Large intestine (tissue), 3 donors: ENCODE results near the gene CEP152. TPM values are rescaled to one million over a fixed set of nuclear protein-coding genes. Genes with fewer than 3 reads are reported as not detected.
A peak's percentile ranks its signal among the peaks of the same experiment; 100 is the strongest.

Source experiments
- DNase-seq, 2 donors: peaks; one replicate each; pipeline versions ENCODE4 v3.0.0 to v3.0.0-alpha.2; 2013
- H3K27ac ChIP-seq: one replicate; pipeline ENCODE4 v1.5.1; 2013; ENCODE audit warnings: low read length
- H3K27me3 ChIP-seq: 2 replicates; pipeline ENCODE4 v1.6.1; 2013; ENCODE audit warnings: low read length; ENCODE audit not compliant: control insufficient read depth, insufficient read depth
- H3K36me3 ChIP-seq: 2 replicates; pipeline ENCODE4 v1.6.1; 2013; ENCODE audit warnings: low read length; ENCODE audit not compliant: control insufficient read depth, insufficient read depth
- H3K4me1 ChIP-seq: one replicate; pipeline ENCODE4 v1.6.1; 2013; ENCODE audit warnings: low read length; ENCODE audit not compliant: control insufficient read depth, insufficient read depth
- H3K4me3 ChIP-seq: one replicate; pipeline ENCODE4 v1.5.1; 2013; ENCODE audit warnings: low read length
- H3K9me3 ChIP-seq: one replicate; pipeline ENCODE4 v1.6.1; 2013; ENCODE audit warnings: mild to moderate bottlenecking, low read depth, low read length, moderate library complexity; ENCODE audit not compliant: control insufficient read depth
- WGBS: methylation state at CpG from one replicate; pipeline ENCODE4 v1.1.5; 2013; ENCODE audit warnings: low lambda C conversion rate; ENCODE audit not compliant: insufficient coverage; 5-methylcytosine and 5-hydroxymethylcytosine counted together
- polyA plus RNA-seq: library from polyadenylated mRNA; unstranded; fragments of 120-200 nt; gene quantifications from one replicate; pipeline ENCODE4 v1.2.1, GENCODE V29; 2013

Gene CEP152
- polyA plus RNA-seq, 1 donor = 6.4 TPM

GRCh38 chr15:48710952-48711495, 99.8 kb downstream of the CEP152 start:
- Histone ChIP-seq H3K9me3 (peaks cover 4% of the 10 kb centered on the region), H3K4me1 (no peaks in the 10 kb centered on the region), H3K36me3 (no peaks in the 10 kb centered on the region), H3K27ac (no peak overlapping the region), H3K27me3 (no peaks in the 10 kb centered on the region), H3K4me3 (no peak overlapping the region)
- no CpG with 5 or more reads among the region's 4 CpGs for WGBS
- DNase-seq = peak; percentile 25 to 47

DNA sequence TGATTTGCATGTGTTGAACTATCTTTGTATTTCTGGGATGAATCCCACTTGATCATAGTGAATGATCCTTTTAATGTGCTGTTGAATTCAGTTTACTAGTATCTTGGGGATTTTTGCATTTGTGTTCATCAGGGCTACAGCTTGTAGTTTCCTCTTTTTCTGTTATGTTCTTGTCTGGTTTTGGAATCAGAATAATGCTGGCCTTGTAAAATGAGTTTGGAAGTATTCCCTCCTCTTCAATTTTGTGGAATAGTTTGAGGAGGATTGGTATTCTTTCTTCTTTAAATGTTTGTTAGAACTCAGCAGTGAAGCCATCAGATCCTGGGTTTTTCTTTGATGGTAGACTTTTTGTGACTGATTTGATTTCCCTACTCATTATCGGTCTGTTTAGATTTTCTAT, 102.2 kb downstream of the CEP152 start:
- Histone ChIP-seq H3K4me1 (no peaks in the 10 kb centered on the region), H3K36me3 (no peaks in the 10 kb centered on the region), H3K9me3 (no peaks in the 10 kb centered on the region), H3K4me3 (no peak overlapping the region), H3K27ac (no peak overlapping the region), H3K27me3 (no peaks in the 10 kb centered on the region)
- DNase-seq = no peak
- 88% methylated on average over 1 of the region's 1 CpG for WGBS

DNA sequence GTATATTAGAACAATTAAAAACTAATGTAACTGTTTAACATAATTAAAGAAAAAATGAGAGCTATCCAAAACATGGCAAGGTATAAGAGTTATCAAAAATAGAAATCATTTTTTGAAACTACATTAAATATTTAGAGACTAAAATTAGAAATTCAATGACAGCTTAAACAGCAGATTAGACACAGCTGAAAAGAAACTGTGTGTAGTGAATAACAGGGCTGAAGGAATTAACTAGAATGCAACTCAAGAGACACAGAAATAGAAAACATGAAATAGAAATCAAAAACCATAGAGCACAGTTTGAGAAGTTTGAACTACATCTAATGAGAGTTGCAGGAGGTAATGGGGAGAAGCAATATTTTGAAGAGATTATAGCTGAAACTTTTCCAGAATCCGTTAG, 105.5 kb downstream of the CEP152 start:
- WGBS = 100% methylated on average over 1 of the region's 1 CpG

GRCh38 chr15:48703544-48703943, 107.3 kb downstream of the CEP152 start:
- H3K9me3 ChIP-seq = no peaks in the 10 kb centered on the region
- H3K4me1 ChIP-seq = no peaks in the 10 kb centered on the region
- WGBS = 100% methylated on average over 1 of the region's 1 CpG
- H3K27ac ChIP-seq = no peak overlapping the region
- no peaks in the 10 kb centered on the region for H3K36me3 ChIP-seq
- no peak for DNase-seq
- H3K4me3 ChIP-seq = no peak overlapping the region
- no peaks in the 10 kb centered on the region for H3K27me3 ChIP-seq

More for the DNA sequence above, 105.5 kb downstream of the CEP152 start:
- H3K36me3 ChIP-seq = no peaks in the 10 kb centered on the region
- no peaks in the 10 kb centered on the region for H3K27me3 ChIP-seq
- DNase-seq = no peak
- no peak overlapping the region for H3K4me3 ChIP-seq
- H3K9me3 ChIP-seq = no peaks in the 10 kb centered on the region
- H3K27ac ChIP-seq = no peak overlapping the region
- H3K4me1 ChIP-seq = no peaks in the 10 kb centered on the region

DNA sequence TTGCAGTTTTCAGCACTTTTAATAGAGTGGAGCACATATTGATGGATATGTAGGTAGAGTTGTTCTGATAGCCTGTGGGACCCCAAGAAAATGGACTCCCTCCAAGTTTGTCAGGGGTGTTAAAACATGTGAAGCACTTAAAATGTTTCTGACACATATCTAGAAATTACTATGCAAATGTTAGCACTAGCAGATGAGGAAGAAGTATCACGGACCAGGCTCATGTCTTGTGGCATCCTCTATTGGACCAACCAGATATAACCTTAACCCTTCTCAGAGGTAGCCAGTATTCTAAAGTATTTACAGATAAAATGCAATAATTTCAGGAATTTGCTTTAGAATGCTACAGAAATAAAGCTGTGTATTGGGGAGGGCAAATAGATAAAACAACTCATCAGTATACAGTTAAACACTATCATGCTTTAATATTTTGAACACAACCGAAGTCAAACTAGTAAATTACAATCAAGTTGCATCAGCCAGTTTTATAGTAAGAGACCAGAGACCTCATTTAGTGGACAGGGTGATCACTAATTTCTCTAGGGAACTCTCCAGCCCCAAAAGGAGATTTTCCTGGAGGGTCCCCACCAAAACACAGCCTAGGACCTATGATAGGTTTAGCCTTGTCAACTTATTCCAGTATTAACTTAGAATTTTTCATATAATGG, 108.2 kb downstream of the CEP152 start:
- Histone ChIP-seq H3K27me3 (no peaks in the 10 kb centered on the region), H3K27ac (no peak overlapping the region), H3K36me3 (no peaks in the 10 kb centered on the region), H3K4me1 (no peaks in the 10 kb centered on the region), H3K9me3 (no peaks in the 10 kb centered on the region), H3K4me3 (no peak overlapping the region)
- no peak for DNase-seq
- 100% methylated on average over 1 of the region's 2 CpGs for WGBS

DNA sequence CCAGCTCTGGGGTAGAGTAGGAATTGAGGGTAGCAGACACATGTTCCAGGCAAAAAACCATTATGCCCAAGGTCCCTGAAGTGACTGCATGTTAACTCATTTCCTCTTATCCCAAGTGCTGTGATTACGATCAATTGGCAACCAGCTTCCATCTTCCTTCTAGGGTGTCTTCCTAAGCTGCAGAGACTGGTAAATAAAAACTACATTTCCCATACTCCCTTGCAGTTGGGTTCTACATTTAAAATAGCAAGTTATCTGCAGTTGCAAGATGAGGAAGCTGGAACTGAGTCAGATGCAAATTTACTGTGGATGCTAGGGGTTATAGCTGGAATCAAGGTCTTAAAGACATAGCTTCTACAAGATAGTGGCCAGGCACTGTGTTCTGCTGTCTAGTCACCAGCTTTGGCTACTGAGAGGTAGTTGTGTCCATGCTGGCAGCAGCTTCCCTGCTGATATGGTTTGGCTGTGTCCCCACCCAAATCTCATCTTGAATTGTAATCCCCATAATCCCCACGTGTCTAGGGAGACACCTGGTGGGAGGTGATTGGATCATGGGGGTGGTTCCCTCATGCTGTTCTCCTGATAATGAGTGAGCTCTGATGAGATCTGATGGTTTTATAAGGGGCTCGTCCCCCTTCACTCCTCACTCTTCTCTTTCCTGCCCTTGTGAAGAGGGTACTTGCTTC, 114.1 kb downstream of the CEP152 start:
- no peaks in the 10 kb centered on the region for H3K36me3 ChIP-seq
- WGBS = no CpG with 5 or more reads among the region's 3 CpGs
- H3K4me1 ChIP-seq = no peaks in the 10 kb centered on the region
- no peak overlapping the region for H3K27ac ChIP-seq
- no peaks in the 10 kb centered on the region for H3K9me3 ChIP-seq
- H3K27me3 ChIP-seq = no peaks in the 10 kb centered on the region
- H3K4me3 ChIP-seq = no peak overlapping the region
- no peak for DNase-seq

GRCh38 chr15:48695827-48696573, 114.9 kb downstream of the CEP152 start:
- Histone ChIP-seq H3K27ac (no peak overlapping the region), H3K27me3 (no peaks in the 10 kb centered on the region), H3K36me3 (no peaks in the 10 kb centered on the region), H3K4me3 (no peak overlapping the region), H3K4me1 (no peaks in the 10 kb centered on the region), H3K9me3 (no peaks in the 10 kb centered on the region)
- DNase-seq = no peak
- WGBS = 95% methylated on average over 2 of the region's 6 CpGs

- Histone ChIP-seq H3K4me3 (no peak overlapping the region), H3K27me3 (no peaks in the 10 kb centered on the region)
- DNase-seq = no peak
These were observed 115.6 kb downstream of the CEP152 start for GRCh38 chr15:48695088-48695826.

DNA sequence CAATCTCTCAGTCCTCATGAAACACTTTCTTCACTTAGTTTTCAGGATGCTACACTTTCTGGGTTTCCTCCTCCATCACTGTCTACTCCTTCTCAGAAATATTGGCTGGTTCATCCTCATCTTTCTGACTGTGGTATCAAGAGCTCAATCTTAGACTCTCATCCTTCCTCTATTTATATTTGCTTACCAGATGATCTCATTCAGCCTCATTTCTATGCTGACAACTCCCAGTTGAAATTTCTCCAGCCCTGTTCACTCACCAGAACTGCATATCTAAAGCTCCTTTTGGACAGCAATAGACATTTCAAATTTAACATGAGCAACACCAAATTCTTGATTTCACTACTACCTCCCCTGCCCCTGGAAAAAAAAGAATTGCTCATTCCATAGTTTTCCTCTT, 117.4 kb downstream of the CEP152 start:
- no peak overlapping the region for H3K4me3 ChIP-seq

More at GRCh38 chr15:48695088-48695826, 115.6 kb downstream of the CEP152 start:
- Histone ChIP-seq H3K4me1 (no peaks in the 10 kb centered on the region), H3K27ac (no peak overlapping the region), H3K9me3 (no peaks in the 10 kb centered on the region), H3K36me3 (no peaks in the 10 kb centered on the region)

GRCh38 chr15:48688493-48688892, 122.4 kb downstream of the CEP152 start:
- Histone ChIP-seq H3K4me3 (no peak overlapping the region), H3K4me1 (no peaks in the 10 kb centered on the region), H3K27me3 (no peaks in the 10 kb centered on the region), H3K9me3 (no peaks in the 10 kb centered on the region), H3K36me3 (no peaks in the 10 kb centered on the region), H3K27ac (no peak overlapping the region)
- no peak for DNase-seq
- no CpG with 5 or more reads among the region's 2 CpGs for WGBS

More for the DNA sequence above, 117.4 kb downstream of the CEP152 start:
- DNase-seq = no peak
- Histone ChIP-seq H3K36me3 (no peaks in the 10 kb centered on the region), H3K27ac (no peak overlapping the region), H3K27me3 (no peaks in the 10 kb centered on the region), H3K4me1 (no peaks in the 10 kb centered on the region), H3K9me3 (no peaks in the 10 kb centered on the region)
